SU-DHL-6 (cell line): Measurements from ENCODE around the gene KDM1B.

Experiments
- EZH2phosphoT487 ChIP-seq: fragments of 200-600 bp; sonication (generic), shearing (Covaris generic); conservative IDR thresholded peaks from 2 replicates; pipeline ENCODE4 v1.6.1; 2018; ENCODE audit warnings: mild to moderate bottlenecking, antibody characterized with exemption, low read length, moderate library complexity, mixed read lengths
- TF ChIP-seq, protein P1 (sequence below): fragments of 200-600 bp; sonication (generic); IDR thresholded peaks from one replicate; pipeline ENCODE4 v1.5.1; 2017; ENCODE audit warnings: antibody characterized with exemption, mild to moderate bottlenecking, low read length, moderate library complexity; ENCODE audit not compliant: insufficient read depth, poor library complexity, severe bottlenecking

DNA sequence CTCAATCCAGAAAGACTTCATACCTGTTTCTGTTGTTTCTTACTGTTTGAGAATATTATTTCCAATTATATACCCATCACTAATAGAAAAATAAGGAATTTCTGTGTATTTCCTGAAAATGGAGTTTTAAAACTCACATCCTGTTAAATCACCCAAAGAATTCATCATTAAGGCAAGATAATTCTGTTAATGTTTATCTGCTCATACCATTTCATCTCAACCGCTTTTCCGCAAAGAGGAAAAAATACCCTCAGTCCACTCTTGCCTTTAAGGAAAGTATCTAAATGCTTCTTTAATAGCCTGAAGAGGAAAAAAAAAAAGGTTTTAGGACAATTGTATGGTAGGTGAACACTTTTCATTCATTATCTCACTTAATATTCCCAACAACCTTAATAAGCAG, 7.6 kb upstream of the KDM1B start:
- TF ChIP-seq, protein P1, sequence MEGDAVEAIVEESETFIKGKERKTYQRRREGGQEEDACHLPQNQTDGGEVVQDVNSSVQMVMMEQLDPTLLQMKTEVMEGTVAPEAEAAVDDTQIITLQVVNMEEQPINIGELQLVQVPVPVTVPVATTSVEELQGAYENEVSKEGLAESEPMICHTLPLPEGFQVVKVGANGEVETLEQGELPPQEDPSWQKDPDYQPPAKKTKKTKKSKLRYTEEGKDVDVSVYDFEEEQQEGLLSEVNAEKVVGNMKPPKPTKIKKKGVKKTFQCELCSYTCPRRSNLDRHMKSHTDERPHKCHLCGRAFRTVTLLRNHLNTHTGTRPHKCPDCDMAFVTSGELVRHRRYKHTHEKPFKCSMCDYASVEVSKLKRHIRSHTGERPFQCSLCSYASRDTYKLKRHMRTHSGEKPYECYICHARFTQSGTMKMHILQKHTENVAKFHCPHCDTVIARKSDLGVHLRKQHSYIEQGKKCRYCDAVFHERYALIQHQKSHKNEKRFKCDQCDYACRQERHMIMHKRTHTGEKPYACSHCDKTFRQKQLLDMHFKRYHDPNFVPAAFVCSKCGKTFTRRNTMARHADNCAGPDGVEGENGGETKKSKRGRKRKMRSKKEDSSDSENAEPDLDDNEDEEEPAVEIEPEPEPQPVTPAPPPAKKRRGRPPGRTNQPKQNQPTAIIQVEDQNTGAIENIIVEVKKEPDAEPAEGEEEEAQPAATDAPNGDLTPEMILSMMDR: no peak
- TF ChIP-seq EZH2phosphoT487: no peak
